GM19025 (cell line): ENCODE results near the gene ATP2C2.
"Not testable (repeated sequence)": the region's sequence is repeated elsewhere in the genome, so short reads cannot be mapped to it uniquely, and the experiment has no call there.

Experiments used
- ATAC-seq: cut with Tn5 transposase; IDR thresholded peaks from one replicate; pipeline ENCODE4 v1.9.1; 2021; ENCODE audit warnings: mild to moderate bottlenecking, low read depth, moderate library complexity; ENCODE audit not compliant: unreplicated experiment

The ATP2C2 gene

DNA sequence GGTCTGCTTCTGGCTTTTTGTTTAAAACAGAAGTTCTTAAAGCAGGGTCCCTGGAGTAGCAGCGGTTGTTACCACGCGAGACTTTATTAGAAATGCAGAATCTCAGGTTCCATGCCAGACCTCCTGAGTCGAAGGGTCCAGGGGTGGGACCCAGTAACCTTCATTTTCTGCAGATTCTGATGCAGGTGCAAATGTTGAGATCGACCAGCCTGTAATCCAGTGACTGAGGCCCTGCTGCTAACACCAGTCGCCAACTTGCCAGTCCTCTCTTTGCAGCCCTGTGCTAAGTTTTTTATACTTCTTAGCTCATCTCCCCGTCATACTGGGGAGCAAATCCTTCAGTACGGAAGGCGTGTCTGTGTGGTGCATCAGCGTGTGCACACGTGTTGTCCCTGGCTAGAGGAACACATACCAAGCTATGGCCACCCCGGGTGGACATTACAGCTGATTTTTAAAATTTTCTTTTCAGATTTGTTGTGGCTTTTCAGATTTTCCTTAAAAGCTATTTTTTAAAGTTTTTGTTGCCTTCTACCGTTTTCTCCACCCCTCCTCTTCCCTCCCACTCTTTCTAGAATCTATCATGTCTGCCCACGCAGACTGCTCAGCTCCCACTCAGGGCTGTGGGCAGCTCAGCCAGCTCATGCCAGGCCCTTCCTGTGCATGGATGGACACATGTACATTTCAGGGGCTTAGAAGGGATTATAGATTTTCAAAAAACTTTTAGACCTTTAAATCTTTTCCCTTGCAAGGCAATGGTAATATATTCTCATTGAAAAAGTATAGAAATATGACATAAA, 78.5 kb downstream of the ATP2C2 start:
- no peak for ATAC-seq

DNA sequence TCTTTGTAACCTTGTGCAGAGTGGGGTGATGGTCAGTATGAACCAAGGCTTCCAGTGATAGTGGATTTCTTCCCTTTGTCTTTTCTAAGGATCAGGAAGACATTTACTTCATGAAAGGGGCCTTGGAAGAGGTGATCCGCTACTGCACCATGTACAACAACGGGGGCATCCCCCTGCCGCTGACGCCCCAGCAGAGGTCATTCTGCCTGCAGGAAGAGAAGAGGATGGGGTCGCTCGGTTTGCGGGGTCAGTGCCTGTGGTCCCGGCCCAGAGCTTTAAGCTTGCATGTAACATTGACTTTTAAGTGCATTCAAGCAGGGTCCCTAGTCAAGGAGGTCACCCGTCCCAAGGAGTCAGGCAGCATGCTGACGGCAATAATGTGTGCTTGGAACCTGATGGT, 80.1 kb downstream of the ATP2C2 start:
- ATAC-seq: no peak

DNA sequence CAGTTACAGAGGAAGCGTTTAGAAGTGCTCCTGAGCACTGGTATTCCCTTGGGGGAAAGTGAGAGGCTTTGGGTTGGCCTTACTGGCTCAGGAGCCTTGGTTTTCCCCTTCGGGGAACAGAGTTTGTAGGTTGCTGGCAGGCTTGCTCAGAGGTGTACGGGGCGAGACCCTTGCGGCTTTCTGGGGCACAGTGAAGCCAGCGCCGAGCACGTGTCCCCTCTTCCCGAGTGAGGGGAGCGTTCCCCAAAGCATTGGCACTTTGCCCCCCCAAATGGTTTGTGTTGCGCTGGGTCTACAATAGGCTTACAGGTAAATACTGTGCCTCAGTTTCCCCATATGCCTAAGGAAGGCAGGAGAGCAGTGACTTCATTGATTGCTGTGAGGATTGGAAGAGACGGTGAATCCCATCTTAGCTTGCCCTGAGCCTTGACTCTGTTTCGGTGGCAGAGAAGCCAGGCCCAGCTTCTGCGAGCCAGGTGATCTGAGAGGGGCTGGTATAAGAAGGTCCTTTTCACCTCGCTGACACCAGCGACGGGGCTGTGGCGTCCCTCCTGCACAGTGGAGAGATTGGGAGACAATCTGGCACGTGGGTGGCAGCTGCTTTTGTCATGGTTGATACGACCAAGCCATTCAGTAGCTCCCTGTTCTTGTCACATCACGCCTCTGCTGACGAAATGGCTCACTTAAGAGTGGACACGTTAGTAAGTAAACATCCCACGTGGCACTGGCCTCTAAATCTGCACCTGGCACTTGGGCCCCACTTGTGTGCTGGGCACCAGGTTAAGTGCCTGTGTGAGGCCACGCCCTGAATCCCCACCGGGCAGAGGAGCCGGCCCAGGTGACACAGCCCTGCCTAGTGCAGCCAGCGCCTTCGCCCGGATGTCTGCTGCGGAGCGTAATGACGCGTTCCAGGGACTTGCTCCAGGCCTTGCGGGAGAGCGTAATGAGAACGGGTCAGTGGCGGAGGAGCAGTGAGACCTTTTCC, 81.1 kb downstream of the ATP2C2 start:
- no peak for ATAC-seq

DNA sequence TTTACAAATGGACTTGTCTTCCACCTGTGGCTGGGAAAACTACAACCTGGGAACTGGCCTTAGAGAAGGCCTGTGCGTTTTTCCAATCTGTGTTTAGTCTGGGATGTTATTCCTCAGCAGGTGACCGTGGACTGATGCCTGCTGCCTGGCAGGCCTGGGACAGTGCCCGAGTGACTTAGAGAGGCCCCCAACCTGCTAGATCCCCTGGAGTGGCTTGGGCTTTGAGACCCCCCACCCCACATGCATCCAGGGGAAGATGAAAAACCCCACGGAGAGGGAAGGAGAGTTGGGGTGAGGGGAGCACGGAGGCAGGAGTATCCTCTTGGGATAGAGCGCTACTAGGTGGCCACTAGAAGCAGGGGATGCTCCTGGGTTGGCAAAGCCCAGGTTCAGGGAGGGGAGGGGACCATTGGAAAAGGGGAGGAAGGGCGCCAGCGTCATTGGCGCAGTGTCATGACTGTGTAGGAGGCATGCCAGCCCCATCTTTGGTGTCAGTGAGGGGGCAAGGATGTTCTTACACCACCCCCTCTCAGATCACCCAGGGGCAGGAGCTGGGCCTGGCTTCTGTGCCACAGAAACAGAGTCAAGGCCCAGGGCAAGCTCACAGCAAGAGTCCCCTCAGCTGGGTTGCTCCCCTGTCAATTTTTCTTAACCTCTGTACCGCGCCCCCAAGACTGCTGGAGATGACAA, 82.0 kb downstream of the ATP2C2 start:
- ATAC-seq: no peak

DNA sequence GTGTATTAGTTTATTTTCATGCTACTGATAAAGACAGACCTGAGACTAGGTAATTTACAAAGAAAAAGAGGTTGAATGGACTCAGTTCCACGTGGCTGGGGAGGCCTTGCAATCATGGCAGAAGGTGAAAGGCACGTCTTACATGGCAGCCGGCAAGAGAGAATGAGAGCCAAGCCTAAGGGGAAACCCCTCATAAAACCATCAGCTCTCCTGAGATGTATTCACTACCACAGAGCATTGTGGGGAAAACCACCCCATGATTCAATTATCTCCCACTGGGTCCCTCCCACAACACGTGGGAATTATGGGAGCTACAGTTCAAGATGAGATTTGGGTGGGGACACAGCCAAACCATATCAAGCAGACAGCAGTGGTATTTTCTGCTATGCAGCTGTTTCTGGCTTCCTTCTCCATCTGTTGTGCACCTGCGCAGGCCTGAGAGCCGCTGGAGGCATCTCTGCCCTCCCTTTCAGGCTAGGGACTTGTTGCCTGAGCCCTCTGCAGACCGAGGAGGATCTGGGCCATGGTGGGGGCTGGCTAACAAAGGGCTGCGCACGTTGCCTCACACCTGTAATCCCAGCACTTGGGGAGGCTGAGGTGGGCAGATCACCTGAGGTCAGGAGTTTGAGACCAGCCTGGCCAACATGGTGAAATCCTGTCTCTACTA, 82.8 kb downstream of the ATP2C2 start:
- ATAC-seq: not testable (repeated sequence)

DNA sequence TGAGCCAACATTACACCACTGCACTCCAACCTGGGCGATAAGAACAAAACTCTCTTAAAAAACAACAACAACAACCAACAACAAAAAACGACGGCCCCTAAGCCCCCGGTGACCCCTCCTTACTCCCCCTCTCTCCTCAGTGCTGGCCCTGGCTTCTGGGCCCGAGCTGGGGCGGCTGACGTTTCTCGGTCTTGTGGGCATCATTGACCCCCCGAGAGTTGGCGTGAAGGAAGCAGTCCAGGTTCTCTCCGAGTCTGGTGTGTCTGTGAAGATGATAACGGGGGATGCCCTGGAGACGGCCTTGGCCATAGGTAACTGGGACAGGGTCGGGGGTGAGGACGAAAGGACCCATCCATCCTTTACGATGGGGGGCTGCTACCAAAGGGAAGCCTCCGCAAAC, 83.4 kb downstream of the ATP2C2 start:
- ATAC-seq: no peak

DNA sequence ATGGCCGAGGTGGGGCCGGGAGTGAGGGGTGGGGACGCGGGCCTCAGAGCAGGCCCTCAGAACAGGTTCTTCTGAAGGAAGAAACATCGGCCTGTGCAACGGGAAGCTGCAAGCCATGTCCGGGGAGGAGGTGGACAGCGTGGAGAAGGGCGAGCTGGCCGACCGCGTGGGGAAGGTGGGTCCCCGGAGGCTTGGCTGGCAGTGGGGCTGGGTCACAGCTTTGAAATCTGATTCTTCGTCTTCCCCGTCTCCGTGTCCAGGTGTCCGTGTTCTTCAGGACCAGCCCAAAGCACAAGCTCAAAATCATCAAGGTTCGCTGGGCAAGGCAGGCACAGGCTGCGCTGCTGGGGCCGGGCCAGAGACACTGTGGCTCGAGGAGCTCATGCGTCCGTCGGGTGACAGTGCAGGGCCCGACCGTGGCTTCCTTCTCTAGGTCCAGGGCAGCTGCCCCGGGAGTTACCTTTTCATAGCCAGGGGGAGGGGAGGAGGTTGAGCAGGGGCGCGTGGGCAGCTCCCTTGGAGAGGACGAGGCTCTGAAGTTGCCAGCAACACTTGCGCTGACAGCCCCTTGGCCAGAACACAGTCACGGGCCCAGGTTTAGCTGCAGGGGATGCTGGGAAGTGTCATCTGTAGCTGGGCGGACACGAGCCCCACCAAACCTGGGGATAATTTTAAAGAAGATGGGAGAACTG, 84.9 kb downstream of the ATP2C2 start:
- no peak for ATAC-seq

DNA sequence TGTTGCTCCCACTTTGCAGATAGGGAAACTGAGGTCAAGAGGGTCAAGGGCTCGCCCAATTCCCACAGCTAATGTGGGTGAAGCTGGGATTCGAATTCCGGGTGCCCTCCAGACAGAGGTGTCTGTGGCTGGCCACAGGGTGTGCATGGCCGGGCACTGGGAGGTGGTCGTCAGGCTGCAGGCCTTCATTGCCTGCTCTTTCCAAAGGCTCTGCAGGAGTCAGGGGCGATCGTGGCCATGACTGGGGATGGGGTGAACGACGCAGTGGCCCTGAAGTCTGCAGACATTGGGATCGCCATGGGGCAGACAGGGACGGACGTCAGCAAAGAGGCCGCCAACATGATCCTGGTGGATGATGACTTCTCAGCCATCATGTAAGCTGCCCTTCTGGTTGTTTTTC, 86.3 kb downstream of the ATP2C2 start:
- no peak for ATAC-seq

DNA sequence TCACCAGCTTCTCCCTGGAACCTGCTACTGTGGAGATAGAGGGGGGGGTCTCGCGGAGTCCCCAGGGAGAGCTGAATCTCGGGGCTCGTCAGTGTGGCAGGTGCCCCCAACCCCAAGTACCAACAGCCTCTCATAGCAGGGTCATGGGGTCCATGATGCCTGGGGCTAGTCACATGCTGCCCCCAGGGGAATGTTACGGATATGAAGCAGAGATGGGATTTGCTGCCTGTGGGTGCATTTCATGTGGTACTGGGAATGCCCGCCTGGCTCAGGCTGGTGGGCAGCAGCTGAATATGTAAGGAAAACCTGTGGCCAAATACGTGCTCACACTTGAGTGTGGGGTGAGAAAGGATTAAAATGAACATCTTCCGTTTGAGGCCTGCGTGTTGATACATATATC, 86.7 kb downstream of the ATP2C2 start:
- ATAC-seq: no peak

DNA sequence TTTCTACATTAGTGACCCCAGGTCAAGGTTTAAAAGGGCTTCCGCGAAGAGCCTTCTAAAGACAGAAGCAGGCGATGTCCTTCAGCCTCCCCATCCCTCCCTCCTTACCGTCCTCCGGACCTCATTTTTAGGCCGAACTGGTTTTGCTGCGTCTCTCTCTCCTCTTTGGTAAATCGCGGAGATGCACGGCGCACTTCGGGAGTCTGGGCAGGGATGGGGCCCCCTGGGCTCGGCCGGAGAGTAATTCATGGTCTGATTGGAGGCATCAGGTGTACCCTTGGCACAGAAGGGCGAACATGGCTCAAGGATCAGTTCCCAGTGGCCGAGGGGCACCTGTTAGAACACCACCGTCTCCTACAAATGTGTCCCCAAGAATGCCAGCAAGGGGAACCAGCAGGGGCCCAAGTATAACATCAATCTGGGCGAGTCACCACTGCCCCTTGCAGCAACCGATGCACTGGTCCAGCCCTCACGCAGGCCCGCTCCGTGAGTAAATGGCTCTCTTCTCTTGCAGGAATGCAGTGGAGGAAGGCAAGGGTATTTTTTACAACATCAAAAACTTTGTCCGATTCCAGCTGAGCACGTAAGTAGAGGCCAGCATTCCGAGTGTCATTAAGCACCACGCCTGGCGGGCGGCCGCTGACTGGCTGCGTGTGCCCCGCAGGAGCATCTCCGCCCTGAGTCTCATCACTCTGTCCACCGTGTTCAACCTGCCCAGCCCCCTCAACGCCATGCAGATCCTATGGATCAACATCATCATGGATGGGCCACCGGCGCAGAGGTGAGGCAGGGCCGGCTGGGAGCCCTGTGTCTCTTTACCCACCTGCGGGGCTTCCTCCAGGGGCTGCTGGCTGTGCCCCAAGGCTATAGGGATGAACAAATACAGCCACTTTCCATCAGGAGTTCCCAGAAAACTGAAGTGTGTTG, 90.5 kb downstream of the ATP2C2 start:
- ATAC-seq: no peak

DNA sequence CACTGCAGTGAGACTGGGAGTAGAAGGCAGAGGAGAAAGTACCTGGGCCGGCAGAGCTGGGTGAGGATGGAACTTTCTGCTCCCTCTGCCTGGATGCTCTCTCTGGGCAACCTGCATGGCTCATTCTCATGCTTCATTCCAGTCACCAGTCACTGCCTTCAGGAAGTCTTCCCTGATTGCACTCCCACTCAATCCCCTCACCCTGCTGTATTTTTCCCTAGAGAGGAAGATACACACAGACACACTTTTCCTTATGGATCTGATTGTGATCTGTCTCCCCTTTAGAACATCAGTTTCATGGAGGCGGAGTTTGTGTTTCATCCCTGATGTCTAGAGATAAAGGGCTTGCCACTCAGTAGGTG, 91.2 kb downstream of the ATP2C2 start:
- ATAC-seq: no peak

DNA sequence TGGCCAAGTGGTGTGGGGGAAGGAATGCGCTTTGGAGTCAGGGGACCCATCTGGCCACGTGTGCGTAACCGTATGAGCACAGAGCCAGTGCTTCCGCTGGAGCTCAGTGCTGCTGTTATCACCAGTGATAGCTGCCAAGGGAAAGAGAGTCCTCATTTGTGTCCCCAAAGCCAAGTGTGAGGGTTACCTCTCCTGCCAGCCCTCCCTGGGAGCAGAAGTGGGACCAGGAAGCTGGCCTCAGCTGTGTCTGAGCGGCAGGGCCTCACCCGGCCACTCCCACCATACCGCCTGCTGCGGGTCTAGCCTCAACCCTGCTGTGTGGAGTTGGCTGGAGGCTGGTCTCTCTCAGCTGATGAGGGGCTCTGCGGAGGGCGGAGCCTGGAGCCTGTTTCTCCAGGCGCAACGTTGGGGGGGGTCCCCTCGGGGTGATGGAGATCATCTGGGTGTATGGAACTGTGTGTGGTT, 91.6 kb downstream of the ATP2C2 start:
- ATAC-seq: no peak

DNA sequence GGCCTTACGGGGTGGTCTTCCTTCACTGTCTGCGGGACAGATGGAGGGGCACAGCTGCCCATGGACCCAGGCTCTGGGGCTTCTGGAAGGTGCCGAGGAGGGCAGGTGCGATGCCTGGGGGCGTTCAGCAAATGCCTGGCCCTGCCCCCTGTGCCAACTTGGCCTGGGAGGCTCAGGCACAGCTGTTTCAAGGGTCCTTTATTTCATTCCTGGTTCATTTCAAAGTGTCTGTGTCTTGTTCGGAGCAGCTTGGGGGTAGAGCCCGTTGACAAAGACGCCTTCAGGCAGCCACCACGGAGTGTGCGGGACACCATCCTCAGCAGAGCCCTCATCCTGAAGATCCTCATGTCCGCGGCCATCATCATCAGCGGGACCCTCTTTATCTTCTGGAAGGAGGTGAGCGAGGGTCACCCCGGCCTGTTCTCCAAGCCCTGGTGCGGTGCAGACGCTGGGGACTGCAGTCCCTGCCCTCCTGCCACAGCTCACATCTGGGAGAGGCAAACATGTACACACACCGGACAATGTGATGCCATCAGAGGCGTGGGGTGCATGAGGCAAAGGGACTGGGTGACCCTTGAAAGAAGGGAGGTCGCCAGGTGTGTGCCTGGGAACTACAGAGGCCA, 92.2 kb downstream of the ATP2C2 start:
- no peak for ATAC-seq

DNA sequence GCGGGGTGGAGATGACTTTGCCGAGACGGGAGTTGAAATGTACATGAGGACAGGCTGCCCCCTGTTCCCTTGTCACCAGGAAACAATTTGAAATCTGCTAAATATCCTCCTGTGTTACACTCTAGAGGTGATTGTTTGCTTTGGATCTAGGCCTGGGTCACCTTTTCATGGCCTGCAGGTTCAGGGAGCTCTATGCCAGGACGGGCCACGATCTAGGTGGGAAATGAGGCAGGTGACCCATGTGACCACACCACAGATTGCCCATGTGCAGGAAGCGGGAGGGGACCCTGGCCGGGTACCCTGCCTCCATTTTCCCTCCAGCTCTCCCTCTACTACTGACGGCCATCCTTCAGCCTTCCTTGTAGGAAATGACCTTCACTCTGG, 92.7 kb downstream of the ATP2C2 start:
- no peak for ATAC-seq

DNA sequence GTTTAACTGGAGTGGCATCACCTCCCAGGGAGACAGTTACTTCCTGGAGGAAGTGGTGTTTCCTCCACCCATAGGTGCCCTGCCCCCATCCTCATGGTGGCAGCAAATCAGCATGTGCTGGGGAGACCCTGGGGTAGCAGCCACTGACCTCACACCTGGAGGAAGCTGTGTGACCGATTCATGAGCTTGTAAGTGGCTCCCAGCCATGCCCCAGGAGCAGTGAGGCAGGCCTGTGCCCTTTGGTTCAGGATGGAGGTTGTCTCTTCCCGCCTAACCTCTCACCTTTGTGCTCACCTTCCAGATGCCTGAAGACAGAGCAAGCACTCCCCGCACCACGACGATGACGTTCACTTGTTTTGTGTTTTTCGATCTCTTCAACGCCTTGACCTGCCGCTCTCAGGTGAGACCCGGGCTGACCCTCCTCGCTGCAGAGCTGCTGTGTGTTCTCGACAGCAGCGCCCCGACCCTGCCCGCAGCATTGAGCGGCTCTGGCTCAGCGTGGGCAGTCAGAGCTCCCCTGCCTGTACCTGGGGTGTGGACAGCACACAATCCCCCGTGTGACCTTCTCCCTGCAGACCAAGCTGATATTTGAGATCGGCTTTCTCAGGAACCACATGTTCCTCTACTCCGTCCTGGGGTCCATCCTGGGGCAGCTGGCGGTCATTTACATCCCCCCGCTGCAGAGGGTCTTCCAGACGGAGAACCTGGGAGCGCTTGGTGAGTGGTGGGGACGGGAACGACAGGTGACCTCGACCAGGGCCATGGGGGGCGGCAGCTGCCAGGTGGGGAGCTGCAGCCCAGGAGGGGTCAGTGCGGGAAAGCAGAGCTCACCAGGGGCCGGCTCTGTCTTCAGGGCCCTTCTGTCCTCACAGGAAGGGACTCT, 93.3 kb downstream of the ATP2C2 start:
- no peak for ATAC-seq

DNA sequence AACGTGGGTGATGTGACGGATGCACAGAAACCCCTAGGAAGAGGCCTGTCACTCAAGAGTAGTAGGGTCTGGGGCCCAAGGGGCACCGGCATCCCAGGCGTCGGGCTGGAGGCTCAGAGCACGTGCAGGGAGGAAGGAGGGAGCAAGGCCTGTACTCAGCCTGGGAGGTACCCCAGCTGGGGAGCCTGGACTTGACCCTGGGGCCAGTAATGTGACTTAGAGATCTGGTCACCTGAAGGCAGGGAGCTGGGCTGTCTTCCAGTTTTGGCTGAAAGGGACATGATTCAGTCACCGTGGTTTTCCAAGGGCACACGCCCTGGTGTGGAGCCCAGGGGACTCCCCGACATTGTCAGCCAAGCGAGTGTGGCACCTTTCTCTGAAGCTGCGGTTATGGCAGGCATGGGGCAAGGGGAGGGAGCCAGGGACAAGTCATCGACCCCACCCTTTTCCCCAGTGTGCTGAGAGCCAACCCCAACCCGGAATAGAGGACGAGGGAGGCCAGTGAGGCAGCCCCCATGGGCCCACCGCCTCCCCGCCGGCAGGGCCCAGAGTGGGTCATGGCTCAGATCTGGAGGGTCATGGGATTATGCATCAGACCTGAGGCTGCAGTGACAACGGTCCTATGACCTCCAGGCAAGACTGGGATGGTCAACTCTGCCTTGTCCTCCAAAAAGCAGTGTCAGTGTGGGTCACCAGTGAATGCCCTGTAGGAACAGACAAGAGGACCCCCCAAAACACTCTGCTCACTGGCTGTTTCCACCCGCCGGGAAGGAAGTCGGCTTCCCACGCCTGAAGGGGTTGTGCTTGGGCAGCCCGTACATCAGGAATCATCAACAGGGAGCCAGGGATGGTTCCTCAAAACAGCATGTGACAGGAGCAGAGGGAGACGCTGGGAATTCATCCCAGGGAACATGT, 94.2 kb downstream of the ATP2C2 start:
- no peak for ATAC-seq
